HTR-8/SVneo (cell line): ENCODE measurements around the gene EFEMP2.

Experiments
- DNase-seq: peaks from one replicate; pipeline ENCODE4 v3.0.0; 2011; ENCODE audit warnings: low spot score, mixed read lengths; ENCODE audit not compliant: insufficient read length
- FAIRE-seq: peaks from 2 replicates; lab custom pipeline; 2011; peaks lifted over from hg19 to GRCh38; lab: Jason Lieb, UNC

EFEMP2 gene

DNA sequence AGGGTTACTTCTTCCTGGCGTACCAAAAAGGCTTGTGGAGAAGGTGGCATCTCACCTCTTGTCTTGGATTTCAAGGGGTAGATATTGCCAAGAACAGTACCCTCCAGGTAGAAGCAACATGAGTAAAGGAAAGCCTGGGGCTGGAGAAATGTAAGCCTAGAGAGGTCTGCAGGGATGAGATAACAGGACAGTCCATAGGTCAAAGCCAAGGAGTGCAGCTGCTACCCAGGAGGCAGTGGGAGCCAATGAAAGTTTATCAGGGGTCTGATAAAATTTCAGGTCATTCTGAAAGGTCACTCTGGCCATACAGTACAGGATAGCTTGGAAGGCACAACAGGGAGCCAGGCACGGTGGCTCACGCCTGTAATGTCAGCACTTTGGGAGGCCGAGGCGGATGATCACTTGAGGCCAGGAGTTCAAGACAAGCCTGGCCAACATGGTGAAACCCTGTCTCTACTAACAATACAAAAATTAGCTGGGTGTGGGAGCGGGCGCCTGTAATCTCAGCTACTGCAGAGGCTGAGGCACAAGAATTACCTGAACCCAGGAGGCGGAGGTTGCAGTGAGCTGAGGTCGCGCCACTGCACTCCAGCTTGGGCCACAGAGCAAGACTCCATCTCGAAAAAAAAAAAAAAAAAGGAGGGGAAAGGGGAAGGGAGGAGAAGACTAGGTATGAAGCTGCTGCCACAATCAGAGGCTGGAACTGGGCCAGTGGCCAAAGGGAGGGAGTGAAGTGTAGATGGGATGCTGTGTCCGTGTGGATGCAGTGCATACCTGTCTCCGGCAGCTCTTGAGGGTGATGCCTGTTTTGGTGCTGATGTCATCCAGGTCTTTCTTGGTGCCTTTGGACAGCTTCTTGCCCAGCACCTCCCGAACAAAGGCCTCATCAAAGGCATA is 14.5 kb upstream of the EFEMP2 start:
- DNase-seq = no peak
- no peak for FAIRE-seq

DNA sequence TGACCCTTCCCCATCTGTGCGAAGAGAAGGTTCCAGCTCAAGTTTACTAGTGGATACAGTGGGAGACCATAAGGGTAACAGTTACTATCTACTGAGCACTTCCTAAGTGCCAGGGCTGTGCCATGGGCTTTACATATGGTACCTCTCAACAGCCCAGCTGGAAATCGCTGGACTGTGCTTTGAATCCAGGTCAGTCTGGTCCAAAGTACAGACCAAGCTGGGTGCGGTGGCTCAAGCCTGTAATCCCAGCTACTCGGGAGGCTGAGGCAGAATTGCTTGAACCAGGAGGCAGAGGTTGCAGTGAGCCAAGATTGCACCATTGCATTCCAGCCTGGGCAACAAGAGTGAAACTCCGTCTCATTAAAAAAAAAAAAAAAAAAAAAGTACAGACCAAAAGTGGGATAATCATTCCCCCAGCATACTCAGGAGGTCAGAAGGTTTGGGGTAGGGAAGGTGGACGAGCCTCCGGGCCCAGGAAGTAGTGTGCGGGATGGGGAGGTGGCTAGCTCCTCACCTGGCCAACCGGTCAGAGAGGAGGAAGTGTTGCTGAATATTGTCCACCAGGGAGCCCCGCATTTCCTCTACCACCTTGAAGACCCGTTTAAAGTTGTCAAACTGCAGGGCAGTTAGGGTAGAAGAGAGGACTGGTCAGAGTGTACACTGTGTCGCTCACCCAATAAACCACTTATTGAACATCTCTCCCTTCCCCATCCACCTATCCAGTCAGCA is 13.4 kb upstream of the EFEMP2 start:
- DNase-seq = no peak

DNA sequence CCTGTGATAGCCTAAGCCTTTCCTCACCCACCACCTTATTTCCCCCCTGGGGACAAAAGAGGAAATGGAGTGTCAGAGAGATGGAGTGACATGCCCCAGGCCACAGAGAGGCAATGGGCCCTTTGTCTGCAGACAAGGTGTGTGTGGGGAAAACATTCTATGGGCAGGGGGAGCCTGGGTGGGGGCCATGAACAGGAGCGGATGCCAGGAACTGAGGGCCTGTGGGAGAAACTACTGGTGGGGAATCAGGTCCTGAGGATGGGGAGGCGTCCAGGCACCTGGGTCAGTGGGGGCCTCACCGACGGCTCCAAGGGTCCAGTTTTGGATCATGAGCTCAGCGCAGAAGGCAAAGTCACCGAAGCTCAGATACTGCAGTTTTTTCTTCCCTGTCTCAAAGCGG is 12.6 kb upstream of the EFEMP2 start:
- FAIRE-seq = peak; percentile 13

More for the DNA sequence above, 13.4 kb upstream of the EFEMP2 start:
- no peak for FAIRE-seq

DNA sequence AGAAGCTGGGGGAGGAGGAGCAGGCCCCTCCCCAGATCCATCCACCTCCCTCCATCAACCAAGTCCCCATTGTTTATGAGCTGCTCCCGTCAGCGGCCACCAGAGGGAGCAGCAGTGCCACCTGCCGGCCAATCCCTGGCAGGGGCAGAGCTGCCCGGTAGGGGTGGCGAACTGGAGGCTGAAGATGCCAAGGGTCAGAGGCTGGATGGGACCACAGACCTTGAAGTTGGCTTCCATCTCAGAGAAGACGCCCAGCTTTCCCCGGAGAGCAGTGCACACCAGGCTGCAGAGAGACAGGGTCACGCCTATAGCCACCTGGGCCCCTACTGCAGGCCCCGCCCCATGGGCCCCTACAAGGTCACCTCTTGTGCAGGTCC is 12.1 kb upstream of the EFEMP2 start:
- FAIRE-seq = peak; percentile 98
- DNase-seq = peak; percentile 90

More for the DNA sequence above, 12.6 kb upstream of the EFEMP2 start:
- no peak for DNase-seq

DNA sequence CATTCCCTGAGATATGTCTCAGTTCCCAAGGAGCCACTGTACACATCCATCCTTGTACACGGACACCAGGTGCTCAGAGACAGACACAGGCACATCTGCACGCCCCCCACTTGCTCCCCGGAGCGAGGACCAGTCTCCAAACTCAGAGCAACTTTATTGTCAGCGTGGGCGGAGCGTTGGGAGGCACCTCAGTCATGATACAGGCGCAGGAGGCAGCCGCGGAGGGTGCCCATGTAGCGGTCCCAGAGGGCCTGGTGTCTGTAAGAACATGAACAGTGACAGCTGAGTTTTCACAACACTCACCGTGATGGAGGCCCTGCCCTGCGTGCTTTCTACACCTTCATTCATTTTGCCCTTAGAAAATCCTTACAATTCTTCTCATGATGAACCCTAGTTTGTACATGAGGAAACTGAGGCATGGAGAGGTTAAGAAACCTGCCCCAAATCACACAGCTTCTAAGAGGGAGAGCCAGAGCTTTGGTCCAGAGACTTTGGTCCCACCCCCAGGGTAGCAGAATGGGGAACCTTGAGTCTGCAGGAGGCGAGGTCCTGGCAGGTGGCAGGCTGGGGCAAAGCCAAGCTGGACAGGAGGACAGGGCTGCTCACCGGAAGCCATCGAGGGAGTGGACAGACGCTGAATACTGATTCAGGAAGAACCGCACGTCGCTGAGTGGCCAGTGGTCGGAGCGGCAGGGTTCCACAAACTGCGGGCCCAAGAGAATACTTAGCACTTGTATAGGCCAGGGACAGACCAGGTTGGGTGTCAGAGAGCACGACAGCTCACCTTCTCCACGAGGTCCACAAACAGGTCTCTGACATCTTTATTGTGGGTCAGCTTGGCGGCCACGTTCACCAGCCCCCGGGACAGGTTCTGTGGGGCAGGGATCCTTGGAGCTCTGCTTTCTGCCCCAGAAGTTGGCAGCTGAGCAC is 11.5 kb upstream of the EFEMP2 start:
- FAIRE-seq (peak; percentile 4), DNase-seq (no peak)

DNA sequence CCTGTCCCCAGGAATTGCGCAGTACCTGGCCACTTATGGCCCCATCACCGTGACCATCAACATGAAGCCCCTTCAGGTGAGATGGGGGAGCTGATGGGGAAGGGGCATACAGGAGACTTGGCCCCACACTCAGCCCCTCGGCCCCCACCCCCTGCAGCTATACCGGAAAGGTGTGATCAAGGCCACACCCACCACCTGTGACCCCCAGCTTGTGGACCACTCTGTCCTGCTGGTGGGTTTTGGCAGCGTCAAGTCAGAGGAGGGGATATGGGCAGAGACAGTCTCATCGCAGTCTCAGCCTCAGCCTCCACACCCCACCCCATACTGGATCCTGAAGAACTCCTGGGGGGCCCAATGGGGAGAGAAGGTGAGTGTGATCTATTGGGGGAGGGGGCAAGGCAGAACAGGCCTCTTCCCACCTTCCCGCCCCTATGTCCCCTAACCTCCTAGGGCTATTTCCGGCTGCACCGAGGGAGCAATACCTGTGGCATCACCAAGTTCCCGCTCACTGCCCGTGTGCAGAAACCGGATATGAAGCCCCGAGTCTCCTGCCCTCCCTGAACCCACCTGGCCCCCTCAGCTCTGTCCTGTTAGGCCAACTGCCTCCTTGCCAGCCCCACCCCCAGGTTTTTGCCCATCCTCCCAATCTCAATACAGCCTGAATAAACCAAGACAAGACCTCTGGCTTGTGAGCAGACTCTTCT is 10.6 kb upstream of the EFEMP2 start:
- DNase-seq (no peak), FAIRE-seq (peak; percentile 46)

DNA sequence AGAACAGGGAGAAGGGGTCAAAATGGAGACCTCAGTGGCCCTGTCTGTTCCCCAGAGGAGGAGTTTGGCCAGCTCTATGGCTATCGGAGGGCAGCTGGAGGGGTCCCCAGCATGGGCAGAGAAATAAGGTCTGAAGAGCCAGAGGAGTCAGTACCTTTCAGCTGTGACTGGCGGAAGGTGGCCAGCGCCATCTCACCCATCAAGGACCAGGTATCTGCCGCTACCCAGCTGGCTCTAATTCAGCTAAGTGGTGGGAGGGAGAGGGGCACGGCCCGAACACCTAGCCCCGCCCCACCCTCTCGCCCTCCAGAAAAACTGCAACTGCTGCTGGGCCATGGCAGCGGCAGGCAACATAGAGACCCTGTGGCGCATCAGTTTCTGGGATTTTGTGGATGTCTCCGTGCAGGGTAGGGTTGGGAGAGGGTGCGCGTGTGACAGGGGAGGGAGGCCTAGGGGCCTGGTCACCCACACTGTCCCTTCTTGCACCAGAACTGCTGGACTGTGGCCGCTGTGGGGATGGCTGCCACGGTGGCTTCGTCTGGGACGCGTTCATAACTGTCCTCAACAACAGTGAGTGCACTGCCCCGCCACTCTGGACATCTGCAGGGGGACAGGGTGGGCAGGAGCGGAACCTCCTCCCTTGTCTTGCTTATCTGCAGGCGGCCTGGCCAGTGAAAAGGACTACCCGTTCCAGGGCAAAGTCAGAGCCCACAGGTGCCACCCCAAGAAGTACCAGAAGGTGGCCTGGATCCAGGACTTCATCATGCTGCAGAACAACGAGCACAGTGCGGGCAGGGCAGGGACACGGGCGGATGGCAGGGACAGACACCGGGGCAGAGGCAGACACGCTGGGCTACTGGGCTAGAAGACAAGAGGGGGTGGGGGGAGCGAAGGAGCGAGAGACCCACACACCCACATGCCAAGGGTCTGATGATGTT is 9.8 kb upstream of the EFEMP2 start:
- DNase-seq (no peak), FAIRE-seq (peak; percentile 83)

DNA sequence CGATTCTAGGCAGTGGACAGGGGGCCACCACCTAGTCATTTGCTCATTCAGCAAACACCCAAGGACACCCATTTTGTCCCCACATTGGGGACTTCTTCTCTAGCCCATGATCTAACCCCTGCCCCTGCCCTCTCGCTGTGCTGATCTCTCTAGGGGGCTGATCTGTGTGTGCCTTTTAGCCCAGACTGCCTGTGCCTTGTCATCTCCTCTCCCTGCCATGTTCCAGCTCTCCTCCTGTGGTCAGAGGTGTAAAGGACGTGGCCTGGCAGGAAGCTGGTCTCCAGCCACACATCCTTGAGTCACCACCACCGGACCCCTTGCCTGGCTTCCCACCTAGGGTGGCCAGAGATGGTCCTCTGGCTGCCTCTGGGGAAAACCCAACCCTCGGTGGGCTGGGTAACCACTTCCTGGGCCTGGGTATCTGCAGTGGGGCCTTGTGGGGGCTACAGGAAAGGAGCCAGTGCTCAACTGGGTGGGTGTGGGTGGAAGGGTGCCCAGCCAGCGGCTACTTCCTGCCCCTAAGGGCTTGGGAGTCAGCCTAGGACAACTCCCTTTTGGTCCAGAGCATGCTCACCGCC is 8.3 kb upstream of the EFEMP2 start:
- DNase-seq (no peak), FAIRE-seq (peak; percentile 85)

DNA sequence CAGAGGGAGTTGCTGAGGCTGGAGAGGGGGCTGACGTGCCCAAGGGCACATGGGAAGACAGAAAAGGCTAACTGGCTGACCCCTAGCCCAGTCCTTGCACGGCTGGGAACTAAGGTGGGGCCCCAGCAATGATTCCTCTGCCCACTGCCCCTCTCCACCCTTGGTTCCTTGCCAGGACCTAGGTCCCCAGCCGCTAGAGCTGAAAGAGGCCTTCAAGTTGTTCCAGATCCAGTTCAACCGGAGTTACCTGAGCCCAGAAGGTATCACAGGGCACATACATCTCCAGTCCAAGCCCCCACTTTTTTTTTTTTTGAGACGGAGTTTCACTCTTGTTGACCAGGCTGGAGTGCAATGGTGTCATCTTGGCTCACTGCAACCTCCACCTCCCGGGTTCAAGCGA is 7.4 kb upstream of the EFEMP2 start:
- peak; percentile 23 for FAIRE-seq

DNA sequence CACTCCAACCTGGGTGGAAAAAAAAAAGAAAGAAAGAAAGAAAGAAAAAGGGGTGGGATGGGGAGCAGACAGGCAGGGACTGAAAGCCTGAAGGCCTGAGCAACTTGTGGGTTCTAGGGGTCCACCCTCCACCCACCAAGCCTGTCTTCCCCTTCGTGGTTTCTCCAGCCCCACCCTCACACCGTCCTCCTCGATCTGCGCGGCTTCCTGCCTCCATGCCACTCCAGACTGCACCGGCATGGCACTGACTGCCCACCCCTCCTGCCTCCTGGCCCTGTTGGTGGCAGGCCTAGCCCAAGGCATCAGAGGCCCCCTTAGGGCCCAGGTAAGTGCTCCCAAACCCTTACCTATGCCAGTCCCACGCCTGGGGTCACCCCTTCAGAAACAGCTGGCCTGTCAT is 7.0 kb upstream of the EFEMP2 start, which contains the start of gene CTSW:
Gene CTSW (plus strand): TSS at position 221 of the 400 bp plus-strand sequence. CDS start 18 bp downstream, at position 239.
- DNase-seq = no peak
- no peak for FAIRE-seq

More for the DNA sequence above, 7.4 kb upstream of the EFEMP2 start:
- DNase-seq = no peak

DNA sequence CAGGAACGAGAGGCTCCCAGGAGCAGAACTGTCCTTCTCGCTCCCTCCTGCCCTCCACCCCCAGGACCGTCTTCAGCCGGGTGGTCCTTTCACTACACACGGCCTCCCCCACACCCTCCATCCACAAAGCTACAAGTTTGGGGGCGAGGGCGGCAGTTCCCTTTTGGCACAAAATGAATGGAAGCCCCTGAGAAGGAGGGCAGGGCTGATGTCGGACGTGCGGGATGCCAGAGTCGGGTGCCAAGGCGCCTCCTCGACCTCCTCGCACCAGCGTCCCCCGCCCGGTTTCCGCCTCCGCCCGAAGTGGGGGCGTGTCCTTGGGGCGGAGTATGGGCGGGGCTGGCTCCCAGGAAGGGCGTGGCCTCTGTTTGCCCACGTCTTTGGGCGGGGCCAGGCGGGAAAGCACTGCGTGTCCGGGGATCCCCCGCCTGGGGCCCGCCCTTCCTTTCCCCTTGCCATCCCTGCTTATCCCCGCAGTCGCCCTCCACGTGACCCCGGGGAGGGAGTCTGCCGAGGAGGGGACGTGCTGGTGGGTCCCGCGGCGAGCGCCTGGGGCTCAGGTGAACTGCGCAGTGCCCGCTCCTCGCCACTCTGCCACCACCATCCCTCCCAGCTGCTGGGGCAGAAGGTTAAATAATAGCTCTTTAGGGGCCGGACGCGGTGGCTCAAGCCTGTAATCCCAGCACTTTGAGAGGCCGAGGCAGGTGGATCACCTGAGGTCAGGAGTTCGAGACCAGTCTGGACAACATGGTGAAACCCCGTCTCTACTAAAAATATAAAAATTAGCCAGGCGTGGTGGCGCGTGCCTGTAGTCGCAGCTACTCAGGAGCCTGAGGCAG is 937 bp upstream of the EFEMP2 start:
- DNase-seq (peak; percentile 97), FAIRE-seq (peak; percentile 100)

DNA sequence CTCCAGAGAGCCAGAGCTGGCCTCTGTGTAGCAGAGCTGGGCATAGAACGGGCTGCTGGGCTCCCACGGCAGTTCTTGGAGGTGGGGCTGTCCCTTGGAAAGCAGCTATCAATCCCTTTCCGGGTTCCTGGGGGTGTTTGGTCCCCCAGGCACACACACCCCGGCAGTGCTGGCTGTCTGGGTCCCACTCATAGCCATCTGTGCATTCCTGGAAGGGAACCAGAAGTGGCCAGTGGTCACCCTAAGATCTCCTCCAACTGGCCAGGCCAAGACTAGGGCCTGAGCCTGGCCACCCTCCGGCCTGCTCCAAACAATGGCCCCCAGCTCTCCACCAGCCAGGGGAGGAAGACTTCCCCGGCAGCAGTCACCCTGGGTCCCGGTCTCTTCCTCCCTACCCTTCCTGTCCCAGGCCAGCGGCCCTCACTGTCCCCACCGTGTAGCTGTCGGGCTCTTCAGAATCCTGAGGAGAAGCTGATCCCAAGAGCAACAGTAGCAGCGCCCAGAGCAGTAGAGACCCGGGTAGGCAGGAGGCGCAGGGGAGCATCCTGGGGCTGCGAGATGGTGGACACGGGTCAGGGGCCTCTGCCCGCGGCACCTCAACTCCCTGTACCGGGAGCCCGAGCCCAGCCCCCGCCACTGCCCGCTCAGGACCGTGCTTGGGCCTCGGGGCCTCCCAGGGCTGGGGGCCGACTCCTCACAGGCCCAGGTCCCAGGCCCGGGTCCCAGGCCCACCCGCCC is 620 bp downstream of the EFEMP2 start:
- no peak for DNase-seq
- peak; percentile 87 for FAIRE-seq

DNA sequence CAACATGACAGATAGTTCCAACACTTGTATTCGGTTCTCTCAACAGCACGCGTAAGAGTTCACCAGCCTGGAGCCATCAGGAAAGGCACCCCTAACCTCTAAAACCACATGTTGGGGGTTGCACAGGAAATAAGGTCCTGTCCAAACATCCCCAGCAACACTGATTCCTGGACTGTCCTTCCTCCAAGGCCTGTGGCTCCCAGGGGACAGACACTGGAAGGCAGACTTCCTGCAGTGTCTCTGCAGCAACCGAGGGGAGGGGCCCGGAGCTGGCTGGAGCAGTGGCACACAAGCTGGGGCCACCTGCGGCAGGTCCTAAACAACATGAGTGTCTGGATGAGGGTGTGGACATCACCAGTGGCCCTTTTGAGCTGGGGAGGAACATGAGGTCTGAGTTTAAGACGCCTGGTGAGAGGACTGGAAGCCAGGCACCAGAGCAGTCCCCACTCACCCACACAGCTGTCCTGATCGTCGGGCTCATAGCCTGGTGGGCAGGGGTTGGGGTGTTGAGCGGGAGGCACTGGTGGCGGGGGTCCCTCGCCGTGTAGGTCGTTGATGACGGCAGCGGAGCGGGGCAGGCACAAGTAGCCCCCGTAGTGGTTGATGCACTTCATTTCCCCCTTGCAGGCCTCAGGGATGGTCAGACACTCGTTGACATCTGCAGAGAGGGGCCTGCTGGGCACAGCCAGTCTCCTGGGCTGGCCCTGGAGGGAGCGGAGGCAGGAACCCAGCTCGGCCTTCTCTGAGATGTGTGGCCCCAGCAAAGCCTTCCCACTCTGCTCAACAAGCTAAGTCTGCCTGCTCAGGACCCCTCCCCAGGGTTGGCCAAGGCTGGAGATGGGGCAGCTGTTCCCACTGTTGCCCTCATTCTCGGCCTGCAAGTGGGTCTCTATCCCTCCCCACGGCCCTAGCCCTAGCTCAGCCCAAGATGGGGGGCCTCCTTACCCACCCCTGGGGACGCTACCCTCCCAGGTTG is 1.6 kb downstream of the EFEMP2 start:
- DNase-seq (no peak), FAIRE-seq (peak; percentile 49)

DNA sequence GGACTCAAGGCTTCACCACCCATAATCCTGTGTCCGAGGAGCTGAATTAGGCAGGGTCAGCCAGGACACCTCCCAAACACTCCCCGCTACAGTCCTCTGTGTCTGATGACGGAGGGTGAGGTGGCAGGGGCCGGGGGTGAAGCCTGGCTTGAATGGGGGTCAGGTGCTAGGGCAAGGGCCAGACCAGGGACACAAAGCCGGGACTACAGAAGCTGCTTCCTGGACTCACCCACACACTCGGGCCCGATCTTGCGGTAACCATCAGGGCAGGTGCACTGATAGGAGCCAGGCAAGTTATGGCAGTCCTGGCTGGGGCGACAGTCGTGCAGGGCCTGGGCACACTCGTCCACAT is 2.3 kb downstream of the EFEMP2 start:
- no peak for DNase-seq
- FAIRE-seq = peak; percentile 94

DNA sequence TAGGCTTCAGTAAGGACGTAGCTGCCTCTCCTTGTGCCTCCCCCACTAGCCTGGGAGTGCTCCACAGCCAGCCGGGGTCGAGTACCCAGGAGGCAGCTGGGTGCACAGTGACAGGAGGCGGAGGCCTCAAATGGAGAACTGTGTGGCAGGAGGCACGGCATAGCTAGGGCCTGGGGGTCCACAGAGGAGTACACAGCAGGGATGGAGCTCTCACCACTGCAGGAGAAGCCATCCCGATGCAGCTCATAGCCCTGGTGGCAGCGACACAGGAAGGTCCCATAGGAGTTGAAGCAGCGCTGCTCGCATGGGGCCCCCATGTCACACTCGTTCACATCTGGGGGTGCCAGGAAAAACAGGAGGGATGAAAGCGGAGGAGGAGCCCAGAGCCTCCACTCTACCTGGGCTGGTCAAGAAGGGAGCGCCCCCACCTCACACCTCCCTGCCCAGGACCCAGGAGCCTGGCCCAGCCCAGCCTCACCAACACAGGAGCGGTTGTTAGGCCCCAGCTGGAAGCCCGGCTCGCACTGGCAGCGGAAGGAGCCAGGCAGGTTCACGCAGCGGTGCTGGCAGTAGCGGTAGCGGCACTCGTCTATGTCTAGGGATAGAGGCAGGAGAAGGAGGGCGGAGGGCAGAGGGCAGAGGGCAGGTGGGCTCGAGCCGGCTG is 2.8 kb downstream of the EFEMP2 start:
- DNase-seq = no peak
- no peak for FAIRE-seq
